ENCODE results near the gene IGFN1. TPM values are rescaled to one million over a fixed set of nuclear protein-coding genes. Genes with fewer than 3 reads are reported as not detected.
"Not testable (repeated sequence)": the region's sequence is repeated elsewhere in the genome, so short reads cannot be mapped to it uniquely, and the experiment has no call there.

The IGFN1 gene
- total RNA-seq, 2 donors from 2014 or later, result 0.12 to 0.16 TPM

GRCh38 chr1:201156346-201156745, 34.3 kb upstream of the IGFN1 start:
- no peak overlapping the region for H3K27ac ChIP-seq
- H3K4me1 ChIP-seq, result peaks cover 5% of the 10 kb centered on the region
- no peaks in the 10 kb centered on the region for H3K27me3 ChIP-seq
- H3K9ac ChIP-seq (ENCODE audit: low read depth in 2 of 2, low read length in 2 of 2), result no peak overlapping the region
- no peaks in the 10 kb centered on the region for H3K9me3 ChIP-seq
- TF ChIP-seq CTCF (IDR thresholded peaks at IDR 0.05), result no peak
- intact Hi-C loops (cut with DNase I), result no loop called here
- no peak for DNase-seq
- no peaks in the 10 kb centered on the region for H3K36me3 ChIP-seq
- H3K4me3 ChIP-seq, result no peak overlapping the region

GRCh38 chr1:201156819-201157218, 33.8 kb upstream of the IGFN1 start:
- intact Hi-C loops (cut with DNase I), result no loop called here
- no peaks in the 10 kb centered on the region for H3K27me3 ChIP-seq
- no peak overlapping the region for H3K9ac ChIP-seq (ENCODE audit: low read depth in 2 of 2, low read length in 2 of 2)
- no peak overlapping the region for H3K27ac ChIP-seq
- no peak overlapping the region for H3K4me3 ChIP-seq
- no peaks in the 10 kb centered on the region for H3K9me3 ChIP-seq
- DNase-seq, result no peak
- H3K4me1 ChIP-seq, result peaks cover 5% of the 10 kb centered on the region
- H3K36me3 ChIP-seq, result no peaks in the 10 kb centered on the region
- no peak for TF ChIP-seq CTCF (IDR thresholded peaks at IDR 0.05)

- TF ChIP-seq CTCF (IDR thresholded peaks at IDR 0.05), result no peak
- no peak overlapping the region for H3K4me3 ChIP-seq
- intact Hi-C loops (cut with DNase I), result no loop called here
- no peaks in the 10 kb centered on the region for H3K27me3 ChIP-seq
- DNase-seq, result no peak
- H3K4me1 ChIP-seq, result peaks cover 5% of the 10 kb centered on the region
- H3K9ac ChIP-seq (ENCODE audit: low read depth in 2 of 2, low read length in 2 of 2), result no peak overlapping the region
- H3K9me3 ChIP-seq, result no peaks in the 10 kb centered on the region
- no peaks in the 10 kb centered on the region for H3K36me3 ChIP-seq
- H3K27ac ChIP-seq, result no peak overlapping the region
These were observed 32.7 kb upstream of the IGFN1 start for GRCh38 chr1:201157949-201158348.

GRCh38 chr1:201163036-201163435, 27.6 kb upstream of the IGFN1 start:
- H3K9ac ChIP-seq (ENCODE audit: low read depth in 2 of 2, low read length in 2 of 2); H3K9me3 ChIP-seq; H3K4me3 ChIP-seq; DNase-seq; H3K36me3 ChIP-seq; H3K27ac ChIP-seq; intact Hi-C loops (cut with DNase I); H3K27me3 ChIP-seq; H3K4me1 ChIP-seq: not testable (repeated sequence)

- no peak for TF ChIP-seq CTCF (IDR thresholded peaks at IDR 0.05)
- H3K9ac ChIP-seq (ENCODE audit: low read depth in 2 of 2, low read length in 2 of 2), result no peak overlapping the region
- intact Hi-C loops (cut with DNase I), result no loop called here
- H3K4me3 ChIP-seq, result no peak overlapping the region
- H3K9me3 ChIP-seq, result no peaks in the 10 kb centered on the region
- no peak overlapping the region for H3K27ac ChIP-seq
- H3K27me3 ChIP-seq, result no peaks in the 10 kb centered on the region
- no peak for DNase-seq
- H3K36me3 ChIP-seq, result no peaks in the 10 kb centered on the region
- no peaks in the 10 kb centered on the region for H3K4me1 ChIP-seq
These were observed 26.9 kb upstream of the IGFN1 start for GRCh38 chr1:201163707-201164106.

- Histone ChIP-seq H3K4me1 (no peaks in the 10 kb centered on the region), H3K27me3 (no peaks in the 10 kb centered on the region), H3K27ac (no peak overlapping the region), H3K9ac (ENCODE audit: low read depth in 2 of 2, low read length in 2 of 2) (no peak overlapping the region), H3K4me3 (no peak overlapping the region), H3K36me3 (no peaks in the 10 kb centered on the region), H3K9me3 (no peaks in the 10 kb centered on the region)
- no peak for DNase-seq
- intact Hi-C loops (cut with DNase I), result no loop called here
- TF ChIP-seq CTCF (IDR thresholded peaks at IDR 0.05), result no peak
These were observed 26.0 kb upstream of the IGFN1 start for GRCh38 chr1:201164645-201165044.
